SK-N-MC (cell line): ENCODE data around the gene ZNF567.
"Not testable (repeated sequence)": the region's sequence is repeated elsewhere in the genome, so short reads cannot be mapped to it uniquely, and the experiment has no call there.

Experiments
- DNase-seq: peaks from one replicate; pipeline ENCODE4 v3.0.0-alpha.2; 2011; ENCODE audit warnings: low read depth, low spot score
- H3K27ac ChIP-seq: fragments of 200-600 bp; sonication (generic); 2 replicates; pipeline ENCODE4 v1.5.1; 2016; ENCODE audit warnings: mixed run types
- H3K36me3 ChIP-seq: fragments of 200-600 bp; sonication (generic); 2 replicates; pipeline ENCODE4 v1.6.1; 2017; ENCODE audit warnings: antibody characterized with exemption, low read length, mixed read lengths; ENCODE audit not compliant: insufficient read depth
- H3K4me3 ChIP-seq: fragments of 200-600 bp; sonication (generic); 2 replicates; pipeline ENCODE4 v1.5.1; 2016
- H3K9ac ChIP-seq: fragments of 200-600 bp; sonication (generic); 2 replicates; pipeline ENCODE4 v1.8.0; 2017; ENCODE audit warnings: mixed run types, mixed read lengths; ENCODE audit not compliant: insufficient read length
- H3K9me3 ChIP-seq: fragments of 200-600 bp; sonication (generic); 2 replicates; pipeline ENCODE4 v1.6.1; 2017; ENCODE audit warnings: low read depth, mild to moderate bottlenecking, antibody characterized with exemption, low read length, moderate library complexity, mixed read lengths
- EZH2 ChIP-seq: fragments of 200-600 bp; sonication (generic); IDR thresholded peaks from one replicate; pipeline ENCODE4 v1.6.1; 2017; ENCODE audit warnings: antibody characterized with exemption
- FOXP2 ChIP-seq: optimal IDR thresholded peaks from 2 replicates; pipeline ENCODE3; 2011; ENCODE audit warnings: mild to moderate bottlenecking, moderate library complexity; ENCODE audit not compliant: insufficient read depth; ENCODE audit errors: extremely low read length, control extremely low read depth
- POLR2AphosphoS5 ChIP-seq: IDR thresholded peaks from 2 replicates; pipeline ENCODE4 v1.6.1; 2012; ENCODE audit warnings: mild to moderate bottlenecking, low read depth, low read length, borderline replicate concordance

The ZNF567 gene

DNA sequence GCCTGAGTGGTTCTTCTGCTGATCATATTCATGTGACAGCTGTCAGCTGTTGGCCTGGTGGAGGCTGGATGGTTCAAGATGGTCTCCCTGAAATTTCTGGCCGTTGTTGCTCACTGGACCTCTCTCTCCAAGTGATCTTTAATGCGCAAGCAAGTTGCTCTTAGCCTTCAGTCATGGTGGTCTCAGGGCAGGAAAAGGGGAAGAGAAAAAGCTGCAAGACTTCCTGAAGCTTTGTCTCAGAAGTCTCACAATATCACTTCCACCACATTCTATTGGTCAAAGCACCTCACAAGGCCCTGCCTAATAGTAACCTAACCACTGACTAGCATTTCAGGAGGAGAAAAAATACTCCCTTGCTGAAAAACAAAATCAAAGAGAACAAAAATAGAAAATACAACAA is 1.6 kb upstream of the ZNF567 start:
- Histone ChIP-seq H3K4me3 (peak overlapping the region; percentile 91; the same call in 1 of the 2 replicates), H3K27ac (no peak overlapping the region), H3K9ac (no peak overlapping the region), H3K36me3 (peaks cover 35% of the 10 kb centered on the region), H3K9me3 (peaks cover 8% of the 10 kb centered on the region; the same call in 1 of the 2 replicates)
- DNase-seq: no peak
- TF ChIP-seq EZH2 (no peak), POLR2AphosphoS5 (no peak), FOXP2 (no peak)

- peaks cover 13% of the 10 kb centered on the region for H3K9me3 ChIP-seq
- peaks cover 42% of the 10 kb centered on the region for H3K36me3 ChIP-seq
- TF ChIP-seq POLR2AphosphoS5: no peak
- no peak for TF ChIP-seq EZH2
- TF ChIP-seq FOXP2: no peak
- no peak for DNase-seq
- no peak overlapping the region for H3K27ac ChIP-seq
- H3K4me3 ChIP-seq: peak overlapping the region; percentile 91
- peak overlapping the region; percentile 83 for H3K9ac ChIP-seq
Observed at GRCh38 chr19:36686365-36687213, 823 bp upstream of the ZNF567 start.

DNA sequence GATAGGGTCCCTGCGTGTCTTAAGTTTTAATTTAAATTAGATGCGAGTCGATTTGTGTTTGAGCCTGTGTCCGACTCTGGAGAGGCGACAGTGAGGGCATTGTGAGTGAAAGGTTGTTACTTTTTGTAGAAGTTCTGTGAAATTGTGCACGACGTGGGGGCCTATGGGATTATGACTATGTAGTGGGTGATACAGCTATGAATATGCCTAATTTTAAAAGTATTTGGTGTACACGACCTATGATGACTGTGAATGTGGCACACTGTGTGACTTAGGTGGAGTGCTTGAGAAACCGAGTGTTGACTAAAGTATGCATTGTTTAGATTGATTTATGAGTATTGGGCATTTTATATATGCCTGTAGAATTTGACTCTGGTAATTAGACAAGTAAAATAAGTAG is 646 bp downstream of the ZNF567 start:
- TF ChIP-seq POLR2AphosphoS5 (no peak), EZH2 (no peak), FOXP2 (no peak)
- Histone ChIP-seq H3K36me3 (peaks cover 57% of the 10 kb centered on the region), H3K9ac (peak overlapping the region; percentile 95), H3K4me3 (peak overlapping the region; percentile 91), H3K27ac (peak overlapping the region; percentile 55; the same call in 1 of the 2 replicates), H3K9me3 (peaks cover 20% of the 10 kb centered on the region)
- DNase-seq: no peak

GRCh38 chr19:36707134-36707533 is 19.7 kb downstream of the ZNF567 start:
- H3K27ac ChIP-seq: no peak overlapping the region
- peaks cover 63% of the 10 kb centered on the region for H3K36me3 ChIP-seq
- peaks cover 42% of the 10 kb centered on the region for H3K9me3 ChIP-seq
- TF ChIP-seq EZH2: no peak
- TF ChIP-seq POLR2AphosphoS5: no peak
- TF ChIP-seq FOXP2: no peak
- no peak overlapping the region for H3K9ac ChIP-seq
- DNase-seq: no peak
- H3K4me3 ChIP-seq: no peak overlapping the region

- TF ChIP-seq EZH2 (no peak), POLR2AphosphoS5 (no peak), FOXP2 (no peak)
- no peak for DNase-seq
- no peak overlapping the region for H3K27ac ChIP-seq
- no peak overlapping the region for H3K9ac ChIP-seq
- no peak overlapping the region for H3K4me3 ChIP-seq
- peaks cover 59% of the 10 kb centered on the region for H3K9me3 ChIP-seq
- H3K36me3 ChIP-seq: peaks cover 86% of the 10 kb centered on the region
Observed at GRCh38 chr19:36709423-36709822, 22.0 kb downstream of the ZNF567 start.

GRCh38 chr19:36719687-36720556 is 32.5 kb downstream of the ZNF567 start:
- no peak overlapping the region for H3K9ac ChIP-seq
- no peak for DNase-seq
- H3K27ac ChIP-seq: no peak overlapping the region
- peaks cover 73% of the 10 kb centered on the region for H3K36me3 ChIP-seq
- TF ChIP-seq FOXP2: no peak
- TF ChIP-seq POLR2AphosphoS5: no peak
- no peak for TF ChIP-seq EZH2
- no peak overlapping the region for H3K4me3 ChIP-seq
- H3K9me3 ChIP-seq: peaks cover 60% of the 10 kb centered on the region

DNA sequence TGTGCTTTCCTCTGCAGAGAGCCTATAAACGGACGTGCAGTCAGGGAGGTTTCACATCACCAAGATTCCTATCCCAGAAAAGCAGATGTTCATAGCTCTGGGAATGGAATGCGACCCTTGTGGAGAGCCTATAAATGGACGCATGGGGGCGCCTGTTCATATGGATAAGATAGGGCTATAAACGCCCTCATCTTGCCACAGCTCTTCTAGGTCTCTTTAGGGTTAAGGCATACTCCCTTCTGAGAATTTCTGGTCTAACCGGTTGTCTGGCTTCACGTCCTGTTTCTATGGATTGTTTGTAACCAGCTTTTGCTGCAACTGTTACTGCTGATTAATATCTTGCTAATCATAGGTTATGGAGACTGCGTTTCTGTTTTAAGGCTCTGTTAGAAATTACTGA is 48.8 kb downstream of the ZNF567 start:
- not testable (repeated sequence) for H3K36me3 ChIP-seq, H3K9ac ChIP-seq, H3K27ac ChIP-seq, DNase-seq, H3K4me3 ChIP-seq, H3K9me3 ChIP-seq

DNA sequence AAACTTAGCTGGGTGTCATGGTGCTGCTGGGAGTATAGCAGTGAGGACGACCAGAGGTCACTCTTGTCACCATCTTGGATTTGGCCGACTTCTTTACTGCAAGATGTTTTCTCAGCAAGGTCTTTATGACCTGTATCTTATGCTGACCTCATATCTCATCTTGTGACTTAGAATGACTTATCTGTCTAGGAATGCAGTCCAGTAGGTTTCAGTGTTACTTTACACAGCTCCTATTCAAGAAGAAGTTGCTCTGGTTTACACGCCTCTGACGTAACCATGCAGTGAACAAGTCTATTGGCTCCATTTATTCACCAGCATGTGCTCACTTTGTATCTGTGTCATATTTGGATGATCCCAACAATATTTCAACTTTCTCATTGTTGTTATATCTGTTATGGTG is 58.5 kb downstream of the ZNF567 start:
- peaks cover 37% of the 10 kb centered on the region for H3K9me3 ChIP-seq
- DNase-seq: no peak
- no peak overlapping the region for H3K27ac ChIP-seq
- H3K9ac ChIP-seq: no peak overlapping the region
- TF ChIP-seq FOXP2 (no peak), EZH2 (no peak), POLR2AphosphoS5 (no peak)
- no peak overlapping the region for H3K4me3 ChIP-seq
- H3K36me3 ChIP-seq: peaks cover 49% of the 10 kb centered on the region
